H1 (cell line): ENCODE measurements around the gene FANK1.

Experiments
- EZH2 ChIP-seq: fragments of 200-600 bp; sonication (generic); IDR thresholded peaks from 2 replicates; pipeline ENCODE4 v1.7.1; 2012; ENCODE audit warnings: low read depth, mild to moderate bottlenecking, moderate library complexity, low read length, inconsistent platforms; ENCODE audit not compliant: severe bottlenecking
- TF ChIP-seq, protein P1 (sequence below), 3 experiments: IDR thresholded peaks; 1 replicate in 2 of 3; 2 replicates in 1 of 3; pipeline versions ENCODE4 v1.5.1 to v1.6.1; 2011; ENCODE audit warnings: low read length in 3 of 3, mild to moderate bottlenecking in 3 of 3, inconsistent platforms in 2 of 3, low read depth in 1 of 3, moderate library complexity in 1 of 3; ENCODE audit not compliant: insufficient read depth in 1 of 3; ENCODE audit errors: control extremely low read depth in 1 of 3

DNA sequence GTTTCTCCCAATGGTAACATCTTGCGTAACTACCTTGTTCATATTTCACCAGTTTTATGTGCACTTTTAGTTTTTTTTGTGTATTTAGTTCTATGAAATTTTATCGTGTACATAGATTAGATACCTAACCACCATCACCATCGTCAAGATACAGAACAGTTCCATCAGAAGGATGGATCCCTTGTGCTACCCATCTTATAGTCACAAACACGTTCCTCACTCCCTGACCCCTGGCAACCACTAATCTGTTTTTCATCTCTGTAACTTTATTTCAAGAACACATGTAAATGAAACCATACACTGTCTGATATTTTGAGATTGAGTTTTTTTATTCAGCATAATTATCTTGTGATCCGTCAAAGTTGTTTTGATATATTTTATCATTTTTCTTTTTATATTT lies 29.9 kb downstream of the FANK1 start:
- TF ChIP-seq, protein P1, sequence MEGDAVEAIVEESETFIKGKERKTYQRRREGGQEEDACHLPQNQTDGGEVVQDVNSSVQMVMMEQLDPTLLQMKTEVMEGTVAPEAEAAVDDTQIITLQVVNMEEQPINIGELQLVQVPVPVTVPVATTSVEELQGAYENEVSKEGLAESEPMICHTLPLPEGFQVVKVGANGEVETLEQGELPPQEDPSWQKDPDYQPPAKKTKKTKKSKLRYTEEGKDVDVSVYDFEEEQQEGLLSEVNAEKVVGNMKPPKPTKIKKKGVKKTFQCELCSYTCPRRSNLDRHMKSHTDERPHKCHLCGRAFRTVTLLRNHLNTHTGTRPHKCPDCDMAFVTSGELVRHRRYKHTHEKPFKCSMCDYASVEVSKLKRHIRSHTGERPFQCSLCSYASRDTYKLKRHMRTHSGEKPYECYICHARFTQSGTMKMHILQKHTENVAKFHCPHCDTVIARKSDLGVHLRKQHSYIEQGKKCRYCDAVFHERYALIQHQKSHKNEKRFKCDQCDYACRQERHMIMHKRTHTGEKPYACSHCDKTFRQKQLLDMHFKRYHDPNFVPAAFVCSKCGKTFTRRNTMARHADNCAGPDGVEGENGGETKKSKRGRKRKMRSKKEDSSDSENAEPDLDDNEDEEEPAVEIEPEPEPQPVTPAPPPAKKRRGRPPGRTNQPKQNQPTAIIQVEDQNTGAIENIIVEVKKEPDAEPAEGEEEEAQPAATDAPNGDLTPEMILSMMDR (IDR thresholded peaks at IDR 0.05; ENCODE audit: control extremely low read depth in 1 of 3, insufficient read depth in 1 of 3, low read depth in 1 of 3, low read length in 3 of 3) = no peak
- TF ChIP-seq EZH2 = no peak
